MM.1S (cell line): ENCODE measurements around the gene NAT9.

Source experiments
- DNase-seq: peaks from one replicate; pipeline ENCODE4 v3.0.0-alpha.2; 2015
- H2AFZ ChIP-seq: fragments of 300-600 bp; sonication (generic); 2 replicates; pipeline ENCODE4 v1.6.0; 2016; ENCODE audit warnings: antibody characterized with exemption, low read length
- H3F3A ChIP-seq: fragments of 300-600 bp; sonication (generic); 2 replicates; pipeline ENCODE4 v1.6.1; 2016; ENCODE audit warnings: mild to moderate bottlenecking, antibody characterized with exemption, low read length, moderate library complexity, mixed read lengths; ENCODE audit not compliant: insufficient read depth
- H3K27ac ChIP-seq: fragments of 300-600 bp; sonication (generic); 2 replicates; pipeline ENCODE4 v1.5.1; 2016; ENCODE audit warnings: mild to moderate bottlenecking, low read length
- H3K27me3 ChIP-seq: fragments of 300-600 bp; sonication (generic); replicated peaks from 2 replicates; pipeline ENCODE4 v1.6.0; 2016; ENCODE audit warnings: low read length; ENCODE audit not compliant: insufficient read depth
- H3K36me3 ChIP-seq: fragments of 300-600 bp; sonication (generic); replicated peaks from 2 replicates; pipeline ENCODE4 v1.6.1; 2016; ENCODE audit warnings: mild to moderate bottlenecking, low read length, mixed read lengths; ENCODE audit not compliant: insufficient read depth
- H3K4me1 ChIP-seq: fragments of 300-600 bp; sonication (generic); 2 replicates; pipeline ENCODE4 v1.6.1; 2016; ENCODE audit warnings: low read length, mixed read lengths
- H3K4me2 ChIP-seq: fragments of 300-600 bp; sonication (generic); 2 replicates; pipeline ENCODE4 v1.6.0; 2016; ENCODE audit warnings: low read depth, low read length
- H3K4me3 ChIP-seq: fragments of 300-600 bp; sonication (generic); 2 replicates; pipeline ENCODE4 v1.5.1; 2016; ENCODE audit warnings: low read length, mixed read lengths
- H3K79me2 ChIP-seq: fragments of 300-600 bp; sonication (generic); 2 replicates; pipeline ENCODE4 v1.6.1; 2016; ENCODE audit warnings: mixed run types, low read length, mixed read lengths
- H3K9ac ChIP-seq: fragments of 300-600 bp; sonication (generic); 2 replicates; pipeline ENCODE4 v1.6.1; 2016; ENCODE audit warnings: low read length, mixed read lengths
- H3K9me2 ChIP-seq: fragments of 300-600 bp; sonication (generic); replicated peaks from 2 replicates; pipeline ENCODE4 v1.6.1; 2016; ENCODE audit warnings: mild to moderate bottlenecking, low read length, mixed read lengths; ENCODE audit not compliant: insufficient read depth
- H3K9me3 ChIP-seq: fragments of 300-600 bp; sonication (generic); replicated peaks from 2 replicates; pipeline ENCODE4 v1.6.1; 2016; ENCODE audit warnings: mild to moderate bottlenecking, low read length, mixed read lengths; ENCODE audit not compliant: insufficient read depth
- H4K20me1 ChIP-seq: fragments of 300-600 bp; sonication (generic); 2 replicates; pipeline ENCODE4 v1.6.1; 2016; ENCODE audit warnings: mild to moderate bottlenecking, low read length, moderate library complexity, mixed read lengths; ENCODE audit not compliant: insufficient read depth
- CTCF ChIP-seq: fragments of 300-600 bp; sonication (generic); IDR thresholded peaks from 2 replicates; pipeline ENCODE4 v1.5.1; 2016; ENCODE audit warnings: antibody characterized with exemption, low read length, mixed read lengths
- EZH2 ChIP-seq: fragments of 300-600 bp; sonication (generic); optimal IDR thresholded peaks from 2 replicates; pipeline ENCODE3; 2017; ENCODE audit warnings: low read depth, mild to moderate bottlenecking, antibody characterized with exemption, low read length, mixed read lengths
- EZH2phosphoT487 ChIP-seq: fragments of 300-600 bp; sonication (generic); IDR thresholded peaks from 2 replicates; pipeline ENCODE4 v1.6.1; 2018; ENCODE audit warnings: antibody characterized with exemption, low read length

The NAT9 gene

DNA sequence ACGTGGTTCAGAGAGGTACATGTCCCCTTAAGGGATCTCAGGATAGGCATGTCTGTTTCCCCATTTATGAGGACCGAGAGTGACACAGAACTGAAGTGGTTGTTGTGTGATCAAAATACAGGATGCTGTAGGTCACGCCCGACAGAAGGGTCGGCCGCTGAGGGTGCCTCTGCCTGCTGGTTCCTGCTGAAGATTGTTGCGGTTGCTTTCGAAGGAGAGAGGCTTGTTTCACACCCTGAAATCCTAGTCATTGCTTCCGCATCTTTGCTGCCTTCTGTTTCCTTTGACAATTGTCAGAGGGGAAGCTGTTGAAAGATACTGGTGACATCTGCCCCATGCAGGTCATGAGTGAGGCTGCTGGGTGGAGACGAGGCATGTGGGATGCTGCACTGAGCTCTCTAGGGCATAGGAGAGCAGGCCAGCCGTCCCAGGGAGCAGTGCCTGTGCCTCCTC lies 3.8 kb upstream of the NAT9 start:
- Histone ChIP-seq H2AFZ (no peak overlapping the region), H3K27me3 (no peaks in the 10 kb centered on the region), H3K9ac (no peak overlapping the region), H3K27ac (no peak overlapping the region), H3K4me1 (peaks cover 25% of the 10 kb centered on the region), H3K4me2 (no peak overlapping the region), H3K79me2 (peaks cover 60% of the 10 kb centered on the region), H3F3A (peaks cover 22% of the 10 kb centered on the region), H4K20me1 (no peaks in the 10 kb centered on the region), H3K9me3 (no peaks in the 10 kb centered on the region), H3K9me2 (no peaks in the 10 kb centered on the region), H3K36me3 (no peaks in the 10 kb centered on the region), H3K4me3 (no peak overlapping the region)
- DNase-seq = no peak
- no peak for TF ChIP-seq CTCF
- no peak for TF ChIP-seq EZH2phosphoT487
- TF ChIP-seq EZH2 = no peak

GRCh38 chr17:74779501-74779900 lies 3.4 kb upstream of the NAT9 start:
- Histone ChIP-seq H3K4me1 (peaks cover 20% of the 10 kb centered on the region), H2AFZ (no peak overlapping the region), H3K4me3 (no peak overlapping the region), H3K27ac (no peak overlapping the region), H3F3A (peaks cover 18% of the 10 kb centered on the region), H3K79me2 (peaks cover 63% of the 10 kb centered on the region), H3K4me2 (no peak overlapping the region), H3K9ac (no peak overlapping the region), H3K9me2 (no peaks in the 10 kb centered on the region), H3K9me3 (no peaks in the 10 kb centered on the region), H4K20me1 (no peaks in the 10 kb centered on the region), H3K27me3 (no peaks in the 10 kb centered on the region), H3K36me3 (no peaks in the 10 kb centered on the region)
- DNase-seq = no peak
- no peak for TF ChIP-seq EZH2
- no peak for TF ChIP-seq EZH2phosphoT487
- no peak for TF ChIP-seq CTCF

DNA sequence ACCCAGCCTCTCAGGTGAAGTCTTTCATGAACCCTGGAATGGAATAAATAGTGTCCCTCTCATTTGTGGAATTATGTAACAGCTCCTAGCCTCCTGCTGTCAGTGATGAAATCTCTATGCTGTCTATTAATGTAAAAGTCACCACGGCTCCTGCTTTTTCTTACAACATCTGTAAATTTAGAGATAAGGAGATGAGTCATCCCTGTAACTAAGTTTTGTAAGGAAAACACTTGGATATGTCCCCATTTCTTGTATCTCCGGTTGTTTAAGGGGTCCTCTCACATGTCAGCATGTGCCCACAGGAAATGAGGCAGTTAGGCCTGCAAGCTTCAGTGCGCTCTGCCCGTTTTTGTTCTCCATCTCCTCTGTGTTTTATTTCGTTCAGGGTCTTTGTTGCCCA lies 2.8 kb upstream of the NAT9 start:
- Histone ChIP-seq H3K27ac (no peak overlapping the region), H3K4me2 (no peak overlapping the region), H3K9me3 (no peaks in the 10 kb centered on the region), H3F3A (peaks cover 12% of the 10 kb centered on the region), H2AFZ (no peak overlapping the region), H4K20me1 (no peaks in the 10 kb centered on the region), H3K27me3 (no peaks in the 10 kb centered on the region), H3K9ac (no peak overlapping the region), H3K36me3 (no peaks in the 10 kb centered on the region), H3K4me3 (no peak overlapping the region), H3K4me1 (peaks cover 14% of the 10 kb centered on the region), H3K9me2 (no peaks in the 10 kb centered on the region), H3K79me2 (peaks cover 65% of the 10 kb centered on the region)
- TF ChIP-seq EZH2phosphoT487 = no peak
- no peak for TF ChIP-seq CTCF
- TF ChIP-seq EZH2 = no peak
- no peak for DNase-seq
